ENCODE results near the gene SYT8. TPM values are rescaled to one million over a fixed set of nuclear protein-coding genes. Genes with fewer than 3 reads are reported as not detected.

SYT8 gene
- total and polyA plus RNA-seq, 11 donors, result 0.08 TPM; not detected in 10

- Histone ChIP-seq H3K36me3 (no peaks in the 10 kb centered on the region), H3K4me1 (peaks cover 0 to 16% (median 10%) of the 10 kb centered on the region in 12 donors), H3K27me3 (peaks cover 0 to 3% (median 0%) of the 10 kb centered on the region in 9 donors), H3K9me3 (peaks cover 0 to 18% (median 8%) of the 10 kb centered on the region in 12 donors), H3K4me3 (no peak overlapping the region), H3K27ac (no peak overlapping the region)
- ATAC-seq (no peak), DNase-seq (no peak)
- 67 to 92% (median 86%) methylated on average over 6 to 8 of the region's 8 CpGs for WGBS, 4 donors
- intact Hi-C loops (cut with DNase I), result loop anchor here in 1 of 10 donors (10.0 kb wide), 1 partner anchor 48 kb away; no protein-coding TSS in a partner anchor
- no peak for TF ChIP-seq CTCF (IDR thresholded peaks at IDR 0.05)
Measured at GRCh38 chr11:1822648-1823375, 12.0 kb upstream of the SYT8 start.

GRCh38 chr11:1823376-1824220 is 11.2 kb upstream of the SYT8 start:
- H3K36me3 ChIP-seq, result no peaks in the 10 kb centered on the region
- TF ChIP-seq POLR2A (IDR thresholded peaks at IDR 0.05) (no peak), CTCF (IDR thresholded peaks at IDR 0.05) (no peak)
- H3K27ac ChIP-seq, result no peak overlapping the region
- peaks cover 0 to 3% (median 0%) of the 10 kb centered on the region in 9 donors for H3K27me3 ChIP-seq
- no peak for DNase-seq
- intact Hi-C loops (cut with DNase I), result loop anchor here in 1 of 10 donors (10.0 kb wide), 1 partner anchor 49 kb away; no protein-coding TSS in a partner anchor
- H3K9me3 ChIP-seq, result peaks cover 0 to 10% (median 5%) of the 10 kb centered on the region in 12 donors
- peaks cover 0 to 17% (median 10%) of the 10 kb centered on the region in 12 donors for H3K4me1 ChIP-seq
- ATAC-seq, result no peak
- 95 to 97% (median 96%) methylated on average over 16 to 19 of the region's 19 CpGs for WGBS, 4 donors
- no peak overlapping the region for H3K4me3 ChIP-seq

- DNase-seq (no peak), ATAC-seq (no peak)
- H3K4me3 ChIP-seq, result no peak overlapping the region
- no peak for TF ChIP-seq CTCF (IDR thresholded peaks at IDR 0.05)
- TF ChIP-seq POLR2A (IDR thresholded peaks at IDR 0.05), result no peak
- H3K36me3 ChIP-seq, result no peaks in the 10 kb centered on the region
- intact Hi-C loops (cut with DNase I), result loop anchor here in 2 of 10 donors (5.0 to 10.0 kb wide), 2 partner anchors 50 to 62 kb away; partner anchors contain the start of gene CTSD (in 1 of the 2)
- peaks cover 0 to 2% (median 0%) of the 10 kb centered on the region in 9 donors for H3K27me3 ChIP-seq
- H3K4me1 ChIP-seq, result peaks cover 0 to 17% (median 10%) of the 10 kb centered on the region in 12 donors
- no peak overlapping the region for H3K27ac ChIP-seq
- peaks cover 0 to 2% (median 0%) of the 10 kb centered on the region in 12 donors for H3K9me3 ChIP-seq
- 94 to 97% (median 95%) methylated on average over 21 to 23 of the region's 23 CpGs for WGBS, 4 donors
Measured at GRCh38 chr11:1824221-1825038, 10.4 kb upstream of the SYT8 start.
